KMS-11 (cell line): ENCODE data around the gene THRSP.

Source experiments
- H2AFZ ChIP-seq: fragments of 200-600 bp; sonication (generic); 2 replicates; pipeline ENCODE4 v1.6.1; 2016; ENCODE audit warnings: antibody characterized with exemption, mixed run types, low read depth
- H3K27ac ChIP-seq: fragments of 200-600 bp; sonication (generic); 2 replicates; pipeline ENCODE4 v1.6.1; 2016; ENCODE audit warnings: mild to moderate bottlenecking, mixed run types
- H3K27me3 ChIP-seq: fragments of 200-600 bp; sonication (generic); 2 replicates; pipeline ENCODE4 v1.6.1; 2017; ENCODE audit warnings: mild to moderate bottlenecking, low read depth, mixed run types, moderate library complexity; ENCODE audit not compliant: insufficient read depth
- H3K36me3 ChIP-seq: fragments of 200-600 bp; sonication (generic); 2 replicates; pipeline ENCODE4 v1.6.1; 2017; ENCODE audit warnings: mild to moderate bottlenecking, mixed run types; ENCODE audit not compliant: insufficient read depth
- H3K4me1 ChIP-seq: fragments of 200-600 bp; sonication (generic); 2 replicates; pipeline ENCODE4 v1.6.1; 2016; ENCODE audit warnings: mild to moderate bottlenecking, low read depth, mixed run types; ENCODE audit not compliant: poor library complexity, severe bottlenecking
- H3K4me2 ChIP-seq: fragments of 200-600 bp; sonication (generic); 2 replicates; pipeline ENCODE4 v1.7.0; 2016; ENCODE audit warnings: mild to moderate bottlenecking, mixed run types
- H3K4me3 ChIP-seq: fragments of 200-600 bp; sonication (generic); IDR thresholded peaks from 2 replicates; pipeline ENCODE4 v1.6.1; 2017; ENCODE audit warnings: low read depth, low read length, mixed read lengths; ENCODE audit not compliant: insufficient read depth
- H3K79me2 ChIP-seq: fragments of 200-600 bp; sonication (generic); 2 replicates; pipeline ENCODE4 v1.6.1; 2016; ENCODE audit warnings: low read depth, mixed run types; ENCODE audit not compliant: insufficient read depth
- H3K9ac ChIP-seq: fragments of 200-600 bp; sonication (generic); 2 replicates; pipeline ENCODE4 v1.6.1; 2016; ENCODE audit warnings: mild to moderate bottlenecking, mixed run types
- H4K20me1 ChIP-seq: fragments of 200-600 bp; sonication (generic); 2 replicates; pipeline ENCODE4 v1.6.1; 2016; ENCODE audit warnings: mild to moderate bottlenecking, mixed run types; ENCODE audit not compliant: insufficient read depth
- TF ChIP-seq, protein P1 (sequence below): fragments of 200-600 bp; sonication (generic); conservative IDR thresholded peaks from 2 replicates; pipeline ENCODE4 v1.6.1; 2017; ENCODE audit warnings: low read depth, mild to moderate bottlenecking, antibody characterized with exemption, low read length, moderate library complexity, mixed read lengths

THRSP gene

DNA sequence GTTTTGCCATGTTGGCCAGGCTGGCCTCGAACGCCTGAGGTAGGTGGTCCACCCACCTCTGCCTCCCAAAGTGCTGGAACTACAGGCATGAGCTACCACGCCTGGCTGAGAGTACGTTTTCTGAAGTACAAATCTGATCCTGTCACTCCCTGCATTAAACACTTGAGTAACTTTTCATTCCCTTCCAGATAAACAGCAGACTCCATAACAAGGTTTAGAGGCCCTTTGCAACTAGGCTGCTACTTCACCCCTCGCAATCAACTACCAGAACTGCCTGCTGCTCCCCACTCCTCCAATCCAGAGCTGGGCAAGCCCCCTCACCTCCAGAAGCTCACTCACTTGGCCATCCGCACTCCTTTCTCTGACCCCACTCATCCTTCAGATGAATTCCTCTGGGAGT is 42.0 kb upstream of the THRSP start:
- Histone ChIP-seq H2AFZ (no peak overlapping the region), H3K4me3 (no peak overlapping the region), H3K27ac (no peak overlapping the region), H3K4me1 (no peaks in the 10 kb centered on the region), H3K27me3 (no peaks in the 10 kb centered on the region), H3K9ac (no peak overlapping the region), H3K79me2 (no peaks in the 10 kb centered on the region), H3K36me3 (no peaks in the 10 kb centered on the region), H3K4me2 (no peak overlapping the region), H4K20me1 (no peaks in the 10 kb centered on the region)
- TF ChIP-seq, protein P1, sequence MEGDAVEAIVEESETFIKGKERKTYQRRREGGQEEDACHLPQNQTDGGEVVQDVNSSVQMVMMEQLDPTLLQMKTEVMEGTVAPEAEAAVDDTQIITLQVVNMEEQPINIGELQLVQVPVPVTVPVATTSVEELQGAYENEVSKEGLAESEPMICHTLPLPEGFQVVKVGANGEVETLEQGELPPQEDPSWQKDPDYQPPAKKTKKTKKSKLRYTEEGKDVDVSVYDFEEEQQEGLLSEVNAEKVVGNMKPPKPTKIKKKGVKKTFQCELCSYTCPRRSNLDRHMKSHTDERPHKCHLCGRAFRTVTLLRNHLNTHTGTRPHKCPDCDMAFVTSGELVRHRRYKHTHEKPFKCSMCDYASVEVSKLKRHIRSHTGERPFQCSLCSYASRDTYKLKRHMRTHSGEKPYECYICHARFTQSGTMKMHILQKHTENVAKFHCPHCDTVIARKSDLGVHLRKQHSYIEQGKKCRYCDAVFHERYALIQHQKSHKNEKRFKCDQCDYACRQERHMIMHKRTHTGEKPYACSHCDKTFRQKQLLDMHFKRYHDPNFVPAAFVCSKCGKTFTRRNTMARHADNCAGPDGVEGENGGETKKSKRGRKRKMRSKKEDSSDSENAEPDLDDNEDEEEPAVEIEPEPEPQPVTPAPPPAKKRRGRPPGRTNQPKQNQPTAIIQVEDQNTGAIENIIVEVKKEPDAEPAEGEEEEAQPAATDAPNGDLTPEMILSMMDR = no peak

DNA sequence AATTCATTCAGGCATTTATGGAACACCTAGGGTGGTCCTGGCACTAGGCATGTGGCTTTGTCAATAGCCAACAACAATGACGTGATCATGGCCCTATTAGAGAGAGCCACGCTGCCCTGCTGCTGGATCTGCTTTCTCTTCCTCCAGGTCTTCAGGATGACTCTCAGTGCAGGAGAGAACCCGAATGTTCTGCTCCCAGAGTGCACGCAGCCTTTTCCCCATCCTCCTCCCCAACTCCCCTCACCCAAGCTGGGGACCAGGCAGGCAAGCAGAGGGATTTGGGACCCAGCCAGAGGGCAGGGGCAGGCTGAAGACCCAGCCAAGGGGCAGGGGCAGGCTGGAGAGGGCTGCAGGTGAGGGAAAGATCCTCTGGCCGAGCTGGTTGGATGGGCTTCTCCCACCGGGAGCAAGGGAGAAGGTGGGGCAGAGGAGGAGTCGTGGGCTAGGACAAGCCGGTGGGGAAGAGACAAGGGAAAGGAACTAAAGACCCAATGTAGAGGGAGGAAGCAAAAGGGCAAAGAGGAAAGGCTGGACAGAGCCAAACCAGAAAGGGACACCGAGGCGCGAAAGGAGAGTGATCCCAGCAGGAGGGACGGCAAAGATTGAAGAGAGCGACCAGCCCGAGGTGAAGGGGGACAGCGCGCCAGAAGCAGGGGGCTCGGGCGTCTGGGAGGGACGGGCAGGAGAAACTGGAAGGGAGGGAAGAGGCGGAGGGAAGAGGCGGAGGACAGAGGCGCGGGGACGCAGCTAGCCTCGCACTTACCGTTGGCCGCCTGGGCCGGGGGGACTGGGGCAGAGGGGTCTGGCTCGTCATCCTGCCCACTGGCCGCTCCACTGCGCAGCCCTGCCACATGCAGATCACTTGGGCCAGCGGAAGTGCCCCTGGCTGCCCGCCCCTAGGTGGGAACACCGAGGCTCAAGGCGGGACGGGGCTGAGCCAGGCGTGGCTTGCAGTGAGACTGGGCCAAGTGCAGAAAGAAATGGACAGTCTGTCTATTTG is 41.0 kb upstream of the THRSP start, which contains the start of gene KCTD14:
KCTD14 (minus strand) TSS at position 880 of the 1,000 bp plus-strand sequence; CDS start at position 853, 27 bp downstream.
- Histone ChIP-seq H4K20me1 (no peaks in the 10 kb centered on the region), H3K4me3 (no peak within 1 kb of the TSS), H3K79me2 (no peaks in the 10 kb centered on the region), H3K9ac (no peak within 1 kb of the TSS), H3K27me3 (no peaks in the 10 kb centered on the region), H3K4me2 (no peak within 1 kb of the TSS), H3K36me3 (no peaks in the 10 kb centered on the region), H3K4me1 (no peaks in the 10 kb centered on the region), H3K27ac (no peak within 1 kb of the TSS), H2AFZ (no peak within 1 kb of the TSS)
- TF ChIP-seq, protein P1 = no peak

DNA sequence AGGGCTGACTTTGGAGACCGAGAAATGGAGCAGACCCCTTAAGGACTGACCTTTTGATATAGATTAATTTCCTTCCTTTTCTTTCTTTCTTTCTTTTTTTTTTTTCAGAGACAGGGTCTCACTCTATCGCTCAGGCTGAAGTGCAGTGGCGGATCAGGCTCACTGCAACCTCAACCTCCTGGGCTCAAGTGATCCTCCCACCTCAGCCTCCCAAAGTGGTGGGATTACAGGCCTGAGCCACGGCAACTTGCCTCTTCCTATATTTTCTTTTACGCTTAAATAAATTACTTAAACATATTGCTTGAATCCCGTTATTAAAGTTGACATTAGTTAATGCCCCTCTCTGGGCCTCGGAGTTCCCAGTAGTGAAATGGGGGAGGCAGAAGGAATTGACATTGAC is 40.2 kb upstream of the THRSP start:
- H3K27me3 ChIP-seq = no peaks in the 10 kb centered on the region
- no peak overlapping the region for H2AFZ ChIP-seq
- H3K4me3 ChIP-seq = no peak overlapping the region
- H4K20me1 ChIP-seq = no peaks in the 10 kb centered on the region
- no peak overlapping the region for H3K27ac ChIP-seq
- H3K9ac ChIP-seq = no peak overlapping the region
- H3K79me2 ChIP-seq = no peaks in the 10 kb centered on the region
- no peaks in the 10 kb centered on the region for H3K36me3 ChIP-seq
- no peaks in the 10 kb centered on the region for H3K4me1 ChIP-seq
- TF ChIP-seq, protein P1 = no peak
- no peak overlapping the region for H3K4me2 ChIP-seq

DNA sequence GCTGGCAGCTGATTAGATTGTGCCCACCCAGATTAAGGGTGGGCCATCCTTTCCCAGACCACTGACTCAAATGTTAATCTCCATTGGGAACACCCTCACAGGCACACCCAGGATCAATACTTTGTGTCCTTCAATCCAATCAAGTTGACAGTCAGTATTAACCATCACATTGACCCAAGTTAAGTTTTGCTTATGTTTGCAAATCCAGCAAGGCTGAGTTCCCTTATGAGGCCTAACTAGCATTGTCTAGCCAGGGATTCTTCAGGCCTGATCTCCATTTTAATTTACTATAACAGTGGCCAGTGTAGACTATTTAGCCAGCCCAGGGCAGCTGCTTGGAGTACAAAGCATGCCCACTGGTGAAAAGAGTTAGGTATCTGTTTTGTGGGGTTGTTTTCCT is 38.3 kb upstream of the THRSP start:
- TF ChIP-seq, protein P1 = no peak
- Histone ChIP-seq H3K9ac (no peak overlapping the region), H3K27me3 (no peaks in the 10 kb centered on the region), H2AFZ (no peak overlapping the region), H3K4me1 (no peaks in the 10 kb centered on the region), H3K79me2 (no peaks in the 10 kb centered on the region), H3K4me3 (no peak overlapping the region), H3K4me2 (no peak overlapping the region), H3K27ac (no peak overlapping the region), H4K20me1 (no peaks in the 10 kb centered on the region), H3K36me3 (no peaks in the 10 kb centered on the region)
